OCI-LY3 (cell line): ENCODE data around the gene TMEM208.

Experiments
- H2AFZ ChIP-seq: fragments of 200-600, 300-600 bp; shearing (Covaris generic); 2 replicates; pipeline ENCODE4 v1.6.0; 2014; ENCODE audit warnings: antibody characterized with exemption, low read depth, low read length
- H3K27ac ChIP-seq: fragments of 200-600, 300-600 bp; sonication (generic); 2 replicates; pipeline ENCODE4 v1.5.1; 2014; ENCODE audit warnings: mild to moderate bottlenecking, low read length, moderate library complexity, mixed read lengths
- H3K27me3 ChIP-seq: fragments of 200-600, 300-600 bp; sonication (generic); 2 replicates; pipeline ENCODE4 v1.6.1; 2014; ENCODE audit warnings: low read depth, low read length, mixed read lengths
- H3K36me3 ChIP-seq: fragments of 200-600, 300-600 bp; sonication (generic); replicated peaks from 2 replicates; pipeline ENCODE3; 2014; ENCODE audit warnings: low read depth, low read length, mixed read lengths
- H3K4me1 ChIP-seq: fragments of 300-600, 200-600 bp; sonication (generic); 2 replicates; pipeline ENCODE4 v1.6.1; 2014; ENCODE audit warnings: low read length, mixed read lengths
- H3K4me2 ChIP-seq: fragments of 200-600, 300-600 bp; sonication (generic); 2 replicates; pipeline ENCODE4 v1.6.1; 2014; ENCODE audit warnings: low read length, mixed read lengths
- H3K4me3 ChIP-seq: fragments of 300-600, 200-600 bp; sonication (generic); 2 replicates; pipeline ENCODE4 v1.5.1; 2014; ENCODE audit warnings: antibody characterized with exemption, mild to moderate bottlenecking, low read length, moderate library complexity
- H3K79me2 ChIP-seq: fragments of 300-600, 200-600 bp; shearing (Covaris generic); 2 replicates; pipeline ENCODE4 v1.6.1; 2014; ENCODE audit warnings: mild to moderate bottlenecking, low read length, mixed read lengths
- H3K9ac ChIP-seq: fragments of 300-600, 200-600 bp; shearing (Covaris generic); 2 replicates; pipeline ENCODE4 v1.6.0; 2014; ENCODE audit warnings: mild to moderate bottlenecking, low read length, moderate library complexity
- H3K9me3 ChIP-seq: fragments of 200-600, 300-600 bp; shearing (Covaris generic); 2 replicates; pipeline ENCODE4 v1.6.1; 2014; ENCODE audit warnings: low read length, mixed read lengths; ENCODE audit not compliant: insufficient read depth
- H4K20me1 ChIP-seq: fragments of 200-600, 300-600 bp; sonication (generic); 2 replicates; pipeline ENCODE4 v1.6.1; 2016; ENCODE audit warnings: low read length, mixed read lengths; ENCODE audit not compliant: insufficient read depth
- EZH2phosphoT487 ChIP-seq: fragments of 200-600 bp; shearing (Covaris generic); IDR thresholded peaks from 2 replicates; pipeline ENCODE4 v1.6.1; 2018; ENCODE audit warnings: antibody characterized with exemption, mixed run types, low read depth
- TF ChIP-seq, protein P1 (sequence below): fragments of 200-600, 300-600 bp; sonication (generic); IDR thresholded peaks from 2 replicates; pipeline ENCODE4 v1.5.1; 2014; ENCODE audit warnings: antibody characterized with exemption, low read length, low read depth

Gene TMEM208

DNA sequence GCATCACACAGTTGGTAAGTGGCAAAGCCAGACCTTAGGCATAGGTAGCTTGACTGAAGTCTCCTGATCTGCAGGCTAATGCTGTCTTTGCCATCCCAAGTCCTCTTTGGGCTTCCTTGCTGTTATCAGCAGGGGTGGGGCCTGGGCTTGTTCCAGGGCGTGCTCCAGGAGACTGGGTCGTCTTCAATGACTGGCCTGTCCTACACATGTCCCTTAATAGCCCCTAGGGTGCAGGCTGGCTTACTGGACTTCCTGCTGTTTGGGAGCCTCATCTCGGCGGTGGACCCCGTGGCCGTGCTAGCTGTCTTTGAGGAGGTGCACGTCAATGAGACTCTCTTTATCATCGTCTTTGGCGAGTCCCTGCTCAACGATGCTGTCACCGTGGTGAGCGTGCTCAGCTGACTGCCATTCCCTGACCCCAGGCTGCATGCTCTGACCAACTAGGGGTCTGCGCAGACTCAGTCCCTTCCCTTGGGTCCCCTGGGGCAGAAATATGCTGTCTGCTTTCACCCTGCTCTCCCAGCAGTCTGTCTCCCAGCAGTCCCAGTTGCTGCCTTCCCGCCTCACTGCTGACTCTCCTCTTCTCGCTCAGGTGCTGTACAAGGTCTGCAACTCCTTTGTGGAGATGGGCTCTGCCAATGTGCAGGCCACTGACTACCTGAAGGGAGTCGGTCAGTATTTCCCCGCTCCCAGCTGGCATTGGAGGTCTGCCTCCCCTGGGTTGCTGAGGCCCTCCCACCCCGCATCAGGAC lies 28.0 kb downstream of the TMEM208 start:
- Histone ChIP-seq H3K27me3 (no peaks in the 10 kb centered on the region), H3K79me2 (no peaks in the 10 kb centered on the region), H3K9ac (no peak overlapping the region), H3K4me3 (no peak overlapping the region), H3K4me1 (peaks cover under 1% of the 10 kb centered on the region; the same call in 1 of the 2 replicates), H3K9me3 (no peaks in the 10 kb centered on the region), H3K27ac (no peak overlapping the region), H3K36me3 (peaks cover 12% of the 10 kb centered on the region), H3K4me2 (no peak overlapping the region), H4K20me1 (no peaks in the 10 kb centered on the region), H2AFZ (no peak overlapping the region)
- TF ChIP-seq, protein P1, sequence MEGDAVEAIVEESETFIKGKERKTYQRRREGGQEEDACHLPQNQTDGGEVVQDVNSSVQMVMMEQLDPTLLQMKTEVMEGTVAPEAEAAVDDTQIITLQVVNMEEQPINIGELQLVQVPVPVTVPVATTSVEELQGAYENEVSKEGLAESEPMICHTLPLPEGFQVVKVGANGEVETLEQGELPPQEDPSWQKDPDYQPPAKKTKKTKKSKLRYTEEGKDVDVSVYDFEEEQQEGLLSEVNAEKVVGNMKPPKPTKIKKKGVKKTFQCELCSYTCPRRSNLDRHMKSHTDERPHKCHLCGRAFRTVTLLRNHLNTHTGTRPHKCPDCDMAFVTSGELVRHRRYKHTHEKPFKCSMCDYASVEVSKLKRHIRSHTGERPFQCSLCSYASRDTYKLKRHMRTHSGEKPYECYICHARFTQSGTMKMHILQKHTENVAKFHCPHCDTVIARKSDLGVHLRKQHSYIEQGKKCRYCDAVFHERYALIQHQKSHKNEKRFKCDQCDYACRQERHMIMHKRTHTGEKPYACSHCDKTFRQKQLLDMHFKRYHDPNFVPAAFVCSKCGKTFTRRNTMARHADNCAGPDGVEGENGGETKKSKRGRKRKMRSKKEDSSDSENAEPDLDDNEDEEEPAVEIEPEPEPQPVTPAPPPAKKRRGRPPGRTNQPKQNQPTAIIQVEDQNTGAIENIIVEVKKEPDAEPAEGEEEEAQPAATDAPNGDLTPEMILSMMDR, result no peak
- no peak for TF ChIP-seq EZH2phosphoT487

- Histone ChIP-seq H3K4me1 (no peaks in the 10 kb centered on the region), H3K4me2 (no peak overlapping the region), H2AFZ (no peak overlapping the region), H3K9ac (no peak overlapping the region), H3K27ac (no peak overlapping the region), H3K4me3 (no peak overlapping the region), H3K79me2 (no peaks in the 10 kb centered on the region), H3K27me3 (no peaks in the 10 kb centered on the region), H4K20me1 (no peaks in the 10 kb centered on the region), H3K36me3 (peaks cover 12% of the 10 kb centered on the region), H3K9me3 (no peaks in the 10 kb centered on the region)
- no peak for TF ChIP-seq EZH2phosphoT487
- TF ChIP-seq, protein P1, result no peak
Measured at GRCh38 chr16:67255553-67256221, 28.8 kb downstream of the TMEM208 start.

- TF ChIP-seq, protein P1, result no peak
- TF ChIP-seq EZH2phosphoT487, result no peak
- H3K4me1 ChIP-seq, result no peaks in the 10 kb centered on the region
Measured at GRCh38 chr16:67256701-67257230, 29.8 kb downstream of the TMEM208 start.

GRCh38 chr16:67257486-67258160 lies 30.7 kb downstream of the TMEM208 start:
- no peak overlapping the region for H3K4me2 ChIP-seq
- H3K9me3 ChIP-seq, result no peaks in the 10 kb centered on the region
- H3K4me3 ChIP-seq, result no peak overlapping the region
- no peaks in the 10 kb centered on the region for H3K79me2 ChIP-seq
- no peak for TF ChIP-seq EZH2phosphoT487
- TF ChIP-seq, protein P1, result no peak
- no peaks in the 10 kb centered on the region for H4K20me1 ChIP-seq
- H3K36me3 ChIP-seq, result peaks cover 12% of the 10 kb centered on the region
- no peaks in the 10 kb centered on the region for H3K4me1 ChIP-seq
- no peak overlapping the region for H3K9ac ChIP-seq
- H2AFZ ChIP-seq, result no peak overlapping the region
- no peaks in the 10 kb centered on the region for H3K27me3 ChIP-seq
- H3K27ac ChIP-seq, result no peak overlapping the region

More at GRCh38 chr16:67256701-67257230, 29.8 kb downstream of the TMEM208 start:
- H3K79me2 ChIP-seq, result no peaks in the 10 kb centered on the region
- peaks cover 12% of the 10 kb centered on the region for H3K36me3 ChIP-seq
- no peaks in the 10 kb centered on the region for H3K9me3 ChIP-seq
- no peak overlapping the region for H3K4me2 ChIP-seq
- H3K27me3 ChIP-seq, result no peaks in the 10 kb centered on the region
- no peaks in the 10 kb centered on the region for H4K20me1 ChIP-seq
- H3K27ac ChIP-seq, result no peak overlapping the region
- H2AFZ ChIP-seq, result no peak overlapping the region
- no peak overlapping the region for H3K4me3 ChIP-seq
- H3K9ac ChIP-seq, result no peak overlapping the region
